Tibial nerve (tissue), 4 donors: ENCODE results near the gene TNN. TPM values are rescaled to one million over a fixed set of nuclear protein-coding genes. Genes with fewer than 3 reads are reported as not detected.

ENCODE experiments used
- DNase-seq, 2 donors: peaks; one replicate each; pipeline ENCODE4 v3.0.0-alpha.2; 2019; ENCODE audit warnings: low spot score in 2 of 2
- H3K27ac ChIP-seq, 4 donors: fragments of 200-600 bp; sonication (generic) in 3 of 4; one replicate each; pipeline ENCODE4 v1.5.1; 2017 to 2019; ENCODE audit warnings: mild to moderate bottlenecking in 1 of 4
- H3K27me3 ChIP-seq, 2 donors: fragments of 200-600 bp; sonication (generic) in 1 of 2; one replicate each; pipeline versions ENCODE4 v1.5.1 to v1.6.0; 2017 to 2019
- H3K36me3 ChIP-seq, 3 donors: fragments of 200-600 bp; sonication (generic); one replicate each; pipeline ENCODE4 v1.5.1; 2018 to 2019
- H3K4me1 ChIP-seq, 4 donors: fragments of 200-600 bp; sonication (generic) in 3 of 4; one replicate each; pipeline ENCODE4 v1.5.1; 2017 to 2019
- H3K4me3 ChIP-seq, 4 donors: fragments of 200-600 bp; sonication (generic) in 3 of 4; one replicate each; pipeline ENCODE4 v1.5.1; 2017 to 2019; ENCODE audit warnings: mild to moderate bottlenecking in 1 of 4, moderate library complexity in 1 of 4
- H3K9me3 ChIP-seq, 4 donors: fragments of 200-600 bp; sonication (generic) in 3 of 4; one replicate each; pipeline ENCODE4 v1.5.1; 2017 to 2019
- EP300 ChIP-seq, 2 donors: sonication (generic); formaldehyde crosslinking; IDR thresholded peaks; one replicate each; pipeline ENCODE4 v1.6.1; 2017; ENCODE audit warnings: antibody characterized with exemption in 2 of 2, mild to moderate bottlenecking in 1 of 2
- POLR2A ChIP-seq, 2 donors: fragments of 450-650 bp; IDR thresholded peaks; one replicate each; pipeline ENCODE4 v1.6.1; 2017; ENCODE audit warnings: antibody characterized with exemption in 2 of 2, mild to moderate bottlenecking in 2 of 2, moderate library complexity in 2 of 2
- WGBS, 2 donors: methylation state at CpG; one replicate each; pipeline ENCODE4 v1.1.5; 2018; 5-methylcytosine and 5-hydroxymethylcytosine counted together
- total RNA-seq, 4 donors: library from RNA; depleted of rRNA; stranded (reverse); fragments of >200 nt; gene quantifications; one replicate each; pipeline ENCODE4 v1.1.0, GENCODE V29; 2016
- TF ChIP-seq, protein P1 (sequence below), 5 experiments: fragments of 200-600 bp in 3 of 5; fragments of 450-650 bp in 2 of 5; sonication (generic) in 3 of 5; IDR thresholded peaks; one replicate each; pipeline ENCODE4 v1.5.1; 2016 to 2019; ENCODE audit warnings: antibody characterized with exemption in 5 of 5, mild to moderate bottlenecking in 3 of 5, moderate library complexity in 2 of 5

TNN gene
- total RNA-seq, 4 donors from 2014 or later = 0.39 TPM; not detected in 3

DNA sequence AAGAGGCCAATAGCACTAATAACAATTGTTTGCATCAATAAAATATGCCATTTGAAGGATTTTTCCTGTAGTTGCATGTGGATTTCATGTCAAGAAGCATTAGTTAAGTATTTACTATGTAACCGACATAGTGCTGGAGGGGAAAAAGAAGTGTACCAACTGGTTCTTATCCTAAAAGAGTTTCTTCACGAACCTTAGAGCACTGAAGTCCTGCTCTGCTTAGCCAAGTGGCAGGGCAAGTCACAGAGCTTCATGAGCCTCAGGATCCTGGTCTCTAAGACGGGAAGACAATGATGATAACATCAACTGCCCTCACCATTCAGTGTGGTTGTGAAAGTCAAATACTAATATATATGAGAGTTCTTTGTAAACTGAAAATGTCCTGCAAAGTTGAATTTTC is 110.8 kb downstream of the TNN start:
- Histone ChIP-seq H3K36me3 (peaks cover 0 to 9% (median 0%) of the 10 kb centered on the region in 3 donors), H3K9me3 (no peaks in the 10 kb centered on the region), H3K27me3 (no peaks in the 10 kb centered on the region), H3K27ac (no peak overlapping the region), H3K4me3 (no peak overlapping the region), H3K4me1 (peaks cover 0 to 18% (median 0%) of the 10 kb centered on the region in 4 donors)
- WGBS, 2 donors = 81 to 83% methylated on average over 3 of the region's 3 CpGs
- DNase-seq = no peak
- TF ChIP-seq, protein P1, sequence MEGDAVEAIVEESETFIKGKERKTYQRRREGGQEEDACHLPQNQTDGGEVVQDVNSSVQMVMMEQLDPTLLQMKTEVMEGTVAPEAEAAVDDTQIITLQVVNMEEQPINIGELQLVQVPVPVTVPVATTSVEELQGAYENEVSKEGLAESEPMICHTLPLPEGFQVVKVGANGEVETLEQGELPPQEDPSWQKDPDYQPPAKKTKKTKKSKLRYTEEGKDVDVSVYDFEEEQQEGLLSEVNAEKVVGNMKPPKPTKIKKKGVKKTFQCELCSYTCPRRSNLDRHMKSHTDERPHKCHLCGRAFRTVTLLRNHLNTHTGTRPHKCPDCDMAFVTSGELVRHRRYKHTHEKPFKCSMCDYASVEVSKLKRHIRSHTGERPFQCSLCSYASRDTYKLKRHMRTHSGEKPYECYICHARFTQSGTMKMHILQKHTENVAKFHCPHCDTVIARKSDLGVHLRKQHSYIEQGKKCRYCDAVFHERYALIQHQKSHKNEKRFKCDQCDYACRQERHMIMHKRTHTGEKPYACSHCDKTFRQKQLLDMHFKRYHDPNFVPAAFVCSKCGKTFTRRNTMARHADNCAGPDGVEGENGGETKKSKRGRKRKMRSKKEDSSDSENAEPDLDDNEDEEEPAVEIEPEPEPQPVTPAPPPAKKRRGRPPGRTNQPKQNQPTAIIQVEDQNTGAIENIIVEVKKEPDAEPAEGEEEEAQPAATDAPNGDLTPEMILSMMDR (IDR thresholded peaks at IDR 0.05) = no peak
- no peak for TF ChIP-seq EP300 (IDR thresholded peaks at IDR 0.05)
- TF ChIP-seq POLR2A (IDR thresholded peaks at IDR 0.05) = no peak

DNA sequence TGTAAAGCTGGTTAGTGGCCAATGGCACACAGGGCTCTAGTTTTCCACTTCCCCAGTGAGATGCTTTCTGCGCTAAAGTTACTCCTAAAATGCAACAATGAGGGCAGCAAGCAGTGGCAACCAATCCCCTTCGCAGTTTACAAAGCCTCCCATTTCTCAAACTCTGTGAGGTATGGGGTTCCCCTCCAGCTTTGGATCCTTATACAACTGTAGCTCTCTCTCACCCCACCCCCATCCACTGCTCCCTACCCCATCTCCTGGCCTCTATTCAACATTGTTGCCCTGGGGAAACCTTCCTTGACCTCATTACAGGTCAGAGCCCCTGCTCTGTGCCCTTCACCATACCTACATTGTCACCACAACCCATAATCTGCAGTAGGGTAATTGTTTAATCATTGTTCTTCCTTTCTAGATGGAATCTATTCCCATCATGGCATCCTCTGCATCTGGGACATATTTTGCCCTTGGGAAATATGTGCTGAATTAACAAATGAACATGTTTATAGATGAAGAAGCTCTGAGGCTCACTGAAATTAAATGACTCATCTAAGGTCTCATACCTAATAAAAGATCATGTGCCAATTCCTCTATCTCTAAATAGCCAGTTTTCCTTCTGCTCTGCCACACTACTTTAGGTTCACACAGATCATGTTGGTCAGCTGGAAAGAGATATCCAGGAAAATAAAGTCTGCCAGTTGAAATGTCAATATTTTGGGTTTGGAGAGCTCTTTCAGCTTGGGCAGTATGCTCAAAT is 112.4 kb downstream of the TNN start:
- Histone ChIP-seq H3K36me3 (peaks cover 0 to 9% (median 0%) of the 10 kb centered on the region in 3 donors), H3K9me3 (no peaks in the 10 kb centered on the region), H3K4me1 (peaks cover 0 to 5% (median 0%) of the 10 kb centered on the region in 4 donors), H3K4me3 (no peak overlapping the region), H3K27me3 (no peaks in the 10 kb centered on the region), H3K27ac (no peak overlapping the region)
- TF ChIP-seq, protein P1 (IDR thresholded peaks at IDR 0.05) = no peak
- TF ChIP-seq EP300 (IDR thresholded peaks at IDR 0.05) = no peak
- TF ChIP-seq POLR2A (IDR thresholded peaks at IDR 0.05) = no peak
- DNase-seq = no peak
- WGBS, 2 donors = 90 to 100% methylated on average over 2 of the region's 2 CpGs

DNA sequence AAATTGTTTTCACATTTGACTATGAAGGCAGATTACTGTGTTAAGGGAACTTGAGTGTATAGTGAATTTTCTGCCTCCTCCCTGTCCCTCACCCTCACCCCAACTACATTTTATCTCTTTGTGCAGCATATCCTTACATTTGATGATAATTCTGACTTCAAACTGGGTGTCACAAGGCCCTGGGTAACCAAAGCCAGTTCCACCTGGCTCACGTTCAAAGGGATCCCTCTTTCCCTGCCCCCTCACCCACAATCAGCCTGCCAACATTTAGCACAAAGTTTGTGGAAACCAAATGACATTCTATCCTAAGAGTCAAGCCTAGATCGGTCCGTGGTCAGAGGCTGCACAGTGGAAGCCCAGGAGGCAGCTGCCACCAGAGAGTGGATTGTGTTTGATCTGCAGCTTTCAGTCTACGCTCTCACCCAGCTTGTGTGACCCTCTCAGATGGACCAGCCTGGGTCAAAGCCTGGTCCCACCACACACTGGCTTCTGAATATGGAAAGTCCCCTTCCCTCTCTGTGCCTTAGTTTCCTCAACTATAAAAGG is 114.6 kb downstream of the TNN start:
- Histone ChIP-seq H3K4me3 (no peak overlapping the region), H3K36me3 (peaks cover 0 to 3% (median 0%) of the 10 kb centered on the region in 3 donors), H3K27ac (no peak overlapping the region), H3K9me3 (no peaks in the 10 kb centered on the region), H3K4me1 (peaks cover 0 to 21% (median 0%) of the 10 kb centered on the region in 4 donors), H3K27me3 (no peaks in the 10 kb centered on the region)
- no peak for TF ChIP-seq POLR2A (IDR thresholded peaks at IDR 0.05)
- whole genome bisulfite sequencing, 2 donors = 77 to 82% methylated on average over 4 of the region's 4 CpGs
- DNase-seq = no peak

DNA sequence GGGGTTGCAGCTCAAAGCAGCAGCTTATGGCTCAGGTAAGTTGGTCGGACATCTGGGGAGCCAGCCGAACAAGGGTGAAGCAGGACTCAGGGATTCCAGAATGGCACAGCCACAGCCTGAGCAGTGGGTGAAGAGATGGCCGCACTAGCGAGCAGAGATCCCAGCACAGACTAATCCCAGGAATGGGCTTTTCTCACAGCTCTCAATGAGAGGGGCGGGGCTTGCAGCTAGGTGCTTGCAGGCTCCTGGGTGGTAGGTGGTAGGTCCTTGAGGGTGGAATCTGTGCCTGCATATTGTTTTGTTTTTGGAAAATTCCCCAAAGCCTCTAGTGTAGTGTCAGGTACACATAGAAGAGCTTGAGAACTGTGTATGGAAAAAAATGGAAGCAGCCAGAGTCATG is 116.0 kb downstream of the TNN start:
- TF ChIP-seq, protein P1 (IDR thresholded peaks at IDR 0.05) = no peak
- no peak for TF ChIP-seq EP300 (IDR thresholded peaks at IDR 0.05)
- Histone ChIP-seq H3K4me1 (peaks cover 0 to 32% (median 4%) of the 10 kb centered on the region in 4 donors), H3K36me3 (no peaks in the 10 kb centered on the region), H3K9me3 (no peaks in the 10 kb centered on the region), H3K27ac (no peak overlapping the region), H3K27me3 (no peaks in the 10 kb centered on the region), H3K4me3 (no peak overlapping the region)
- 90 to 92% methylated on average over 5 of the region's 5 CpGs for WGBS, 2 donors
- no peak for DNase-seq

DNA sequence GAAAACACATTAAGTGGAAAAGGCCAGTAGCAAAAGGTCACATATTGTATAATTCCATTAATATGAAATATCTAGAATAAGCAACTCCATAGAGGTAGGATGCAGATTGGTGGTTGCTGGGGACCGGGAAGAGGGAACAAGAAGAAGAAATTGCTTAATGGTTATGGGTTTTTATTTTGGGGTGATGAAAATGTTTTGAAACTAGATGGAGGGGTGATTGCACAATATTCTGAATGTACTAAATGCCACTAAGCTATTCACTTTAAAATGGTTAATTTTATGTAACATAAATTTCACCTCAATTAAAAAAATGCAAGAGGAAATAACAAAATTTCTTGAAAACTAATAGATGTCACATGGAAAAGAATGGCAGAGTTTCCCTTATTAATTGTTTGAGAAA is 118.3 kb downstream of the TNN start:
- H3K36me3 ChIP-seq = no peaks in the 10 kb centered on the region
- H3K27ac ChIP-seq = no peak overlapping the region
- no peaks in the 10 kb centered on the region for H3K9me3 ChIP-seq
- no peaks in the 10 kb centered on the region for H3K27me3 ChIP-seq
- DNase-seq = no peak
- peaks cover 0 to 50% (median 16%) of the 10 kb centered on the region in 4 donors for H3K4me1 ChIP-seq
- TF ChIP-seq EP300 (IDR thresholded peaks at IDR 0.05) = no peak
- TF ChIP-seq POLR2A (IDR thresholded peaks at IDR 0.05) = no peak
- TF ChIP-seq, protein P1 (IDR thresholded peaks at IDR 0.05) = no peak
- H3K4me3 ChIP-seq = no peak overlapping the region
- WGBS, 2 donors = 76 to 77% methylated on average over 1 of the region's 1 CpG
